IPS-18a (cell line): ENCODE measurements around the gene SFXN3.

ENCODE experiments used
- H3K27ac ChIP-seq: one replicate; pipeline ENCODE4 v1.5.1; 2013; ENCODE audit warnings: low read length
- H3K27me3 ChIP-seq: one replicate; pipeline ENCODE4 v1.6.1; 2013; ENCODE audit warnings: mild to moderate bottlenecking, low read length; ENCODE audit not compliant: control insufficient read depth, insufficient read depth
- H3K36me3 ChIP-seq: one replicate; pipeline ENCODE4 v1.6.1; 2013; ENCODE audit warnings: low read depth, low read length; ENCODE audit not compliant: control insufficient read depth
- H3K4me1 ChIP-seq: one replicate; pipeline ENCODE4 v1.6.1; 2013; ENCODE audit warnings: low read depth, low read length; ENCODE audit not compliant: control insufficient read depth
- H3K4me3 ChIP-seq: one replicate; pipeline ENCODE4 v1.5.1; 2013; ENCODE audit warnings: low read length
- H3K9ac ChIP-seq: one replicate; pipeline ENCODE4 v1.6.1; 2013; ENCODE audit warnings: mild to moderate bottlenecking, low read length, moderate library complexity
- H3K9me3 ChIP-seq: one replicate; pipeline ENCODE4 v1.6.1; 2013; ENCODE audit warnings: low read depth, low read length; ENCODE audit not compliant: control insufficient read depth

The SFXN3 gene

DNA sequence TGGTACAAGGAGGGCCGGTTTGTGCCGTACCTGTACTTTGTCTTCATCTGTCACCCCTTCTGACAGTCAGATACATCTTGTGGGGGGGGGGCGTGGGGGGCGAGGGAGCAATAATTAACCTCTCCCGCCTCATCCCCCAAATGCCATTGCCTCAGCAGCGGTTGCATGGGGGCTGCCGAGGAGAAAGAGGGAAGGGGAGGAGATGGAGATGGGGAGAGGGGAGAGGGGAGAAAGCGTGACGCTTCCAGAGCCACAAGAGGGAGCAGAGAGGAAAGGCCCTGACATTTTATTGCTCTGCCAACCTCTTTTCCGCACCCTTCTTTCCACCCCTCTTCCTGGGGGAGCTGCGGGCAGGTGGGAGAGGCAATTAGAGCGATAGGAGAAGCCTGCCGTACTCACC lies 42.6 kb downstream of the SFXN3 start:
- H3K27me3 ChIP-seq = peaks cover 67% of the 10 kb centered on the region
- no peaks in the 10 kb centered on the region for H3K36me3 ChIP-seq
- H3K4me3 ChIP-seq = no peak overlapping the region
- H3K9me3 ChIP-seq = no peaks in the 10 kb centered on the region
- H3K9ac ChIP-seq = no peak overlapping the region
- no peaks in the 10 kb centered on the region for H3K4me1 ChIP-seq
- H3K27ac ChIP-seq = no peak overlapping the region

DNA sequence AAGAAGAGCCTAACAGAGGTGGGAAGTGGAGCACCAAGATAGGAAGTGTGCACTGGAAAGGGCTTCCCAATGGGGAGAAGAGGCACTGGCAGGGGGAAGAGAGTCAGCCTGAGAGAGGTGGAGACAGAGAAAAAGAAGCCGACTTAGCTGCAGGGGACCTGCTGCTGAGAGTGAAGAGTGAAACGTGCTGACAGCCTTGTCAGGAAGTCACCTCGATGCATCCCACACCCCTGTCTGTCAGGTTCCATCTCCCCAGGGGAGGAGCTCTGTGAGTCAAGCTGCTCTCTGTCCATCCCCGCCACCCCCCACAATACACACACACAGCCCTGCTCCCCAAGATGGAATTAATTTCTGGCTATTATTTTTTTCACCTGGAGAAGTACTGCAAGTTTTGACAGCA lies 44.7 kb downstream of the SFXN3 start:
- no peak overlapping the region for H3K4me3 ChIP-seq
- no peak overlapping the region for H3K9ac ChIP-seq
- H3K4me1 ChIP-seq = no peaks in the 10 kb centered on the region
- H3K9me3 ChIP-seq = no peaks in the 10 kb centered on the region
- H3K36me3 ChIP-seq = no peaks in the 10 kb centered on the region
- H3K27ac ChIP-seq = no peak overlapping the region
- peaks cover 80% of the 10 kb centered on the region for H3K27me3 ChIP-seq

DNA sequence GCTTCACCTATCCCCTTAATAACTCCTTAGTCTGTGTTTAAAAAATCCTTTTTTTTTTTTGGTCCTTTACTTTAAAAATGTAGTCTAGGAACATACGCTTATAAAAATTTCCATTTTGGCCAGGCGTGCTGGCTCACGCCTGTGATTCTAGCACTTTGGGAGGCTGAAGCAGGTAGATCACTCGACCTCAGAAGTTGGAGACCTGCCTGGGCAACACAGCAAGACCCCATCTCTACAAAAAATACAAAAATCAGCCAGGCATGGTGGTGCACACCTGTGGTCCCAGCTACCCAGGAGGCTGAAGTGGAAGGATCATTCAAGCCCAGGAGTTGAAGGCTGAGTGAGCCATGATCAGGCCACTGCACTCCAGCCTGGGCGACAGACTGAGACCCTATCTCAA lies 45.6 kb downstream of the SFXN3 start:
- Histone ChIP-seq H3K9me3 (no peaks in the 10 kb centered on the region), H3K9ac (no peak overlapping the region), H3K4me1 (no peaks in the 10 kb centered on the region), H3K4me3 (no peak overlapping the region), H3K27ac (no peak overlapping the region), H3K36me3 (no peaks in the 10 kb centered on the region), H3K27me3 (peaks cover 80% of the 10 kb centered on the region)

DNA sequence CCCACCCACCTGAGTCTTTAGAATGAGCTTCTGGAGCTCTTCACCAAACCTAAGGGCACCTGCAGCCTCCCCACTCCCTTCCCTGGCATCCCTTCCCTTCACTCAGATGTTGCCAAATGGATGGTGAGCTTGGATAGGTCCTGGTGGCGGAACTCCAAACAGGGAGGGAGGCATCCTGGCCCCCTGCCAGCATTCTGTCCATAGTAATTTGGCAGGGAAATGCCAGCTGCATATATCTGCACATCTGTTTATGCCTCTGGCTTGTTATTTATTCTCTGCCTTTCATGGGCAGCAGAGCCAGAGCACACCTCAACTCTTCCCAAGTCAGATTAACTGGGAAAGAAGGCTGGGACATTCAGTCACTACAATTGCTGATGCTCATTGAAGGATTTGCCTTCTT lies 48.8 kb downstream of the SFXN3 start:
- Histone ChIP-seq H3K9ac (no peak overlapping the region), H3K27me3 (peaks cover 73% of the 10 kb centered on the region), H3K4me1 (no peaks in the 10 kb centered on the region), H3K9me3 (no peaks in the 10 kb centered on the region), H3K4me3 (no peak overlapping the region), H3K36me3 (no peaks in the 10 kb centered on the region), H3K27ac (no peak overlapping the region)

DNA sequence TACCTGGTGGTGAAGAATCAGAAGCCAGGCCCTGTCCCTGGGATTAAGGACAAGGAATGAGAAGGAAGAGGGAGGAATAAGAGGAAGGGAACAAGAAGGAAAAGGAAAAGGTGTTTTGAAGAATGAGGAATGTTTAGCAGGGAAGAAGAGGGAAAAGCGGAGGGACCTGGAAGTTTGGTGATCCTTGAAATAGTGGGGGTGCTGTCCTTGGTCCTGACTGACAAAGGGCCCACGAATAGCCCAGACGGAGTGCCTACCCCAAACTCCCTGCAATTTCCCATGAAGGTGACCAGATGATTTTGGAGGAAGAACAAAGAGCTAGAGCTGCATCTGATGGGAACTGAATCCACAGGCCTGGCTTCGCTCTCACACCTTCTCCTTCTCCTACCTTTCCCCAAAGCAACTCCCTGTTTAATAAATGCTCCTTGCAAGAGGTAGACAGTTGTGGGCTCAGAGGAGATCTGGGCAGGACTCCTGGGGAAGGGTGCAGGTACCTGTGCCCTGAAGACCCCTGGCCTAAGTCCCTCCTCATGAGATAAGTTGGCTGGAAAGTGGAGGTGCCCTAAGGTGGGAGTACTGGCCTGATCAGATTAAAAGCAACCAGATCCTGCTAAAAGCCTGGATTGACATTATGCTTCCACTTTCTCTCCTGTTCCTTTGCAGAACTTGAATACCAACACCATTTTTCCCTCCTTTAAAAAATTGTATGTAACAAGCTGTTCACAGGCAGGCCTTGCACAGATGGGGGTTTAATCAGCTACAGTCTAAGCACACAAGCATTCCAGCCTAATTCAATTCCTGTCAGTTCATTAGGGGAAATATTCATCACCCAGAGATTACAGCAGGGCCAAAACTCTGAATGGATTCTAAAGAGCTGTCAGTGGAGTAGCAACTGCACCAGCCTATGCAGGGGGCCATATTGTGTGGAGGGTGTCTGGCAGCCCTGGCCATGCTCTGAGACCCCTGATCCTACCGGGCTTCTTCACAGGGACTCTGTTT lies 50.2 kb downstream of the SFXN3 start:
- Histone ChIP-seq H3K9me3 (no peaks in the 10 kb centered on the region), H3K36me3 (no peaks in the 10 kb centered on the region), H3K9ac (no peak overlapping the region), H3K4me3 (no peak overlapping the region), H3K27me3 (peaks cover 67% of the 10 kb centered on the region), H3K4me1 (no peaks in the 10 kb centered on the region), H3K27ac (no peak overlapping the region)

DNA sequence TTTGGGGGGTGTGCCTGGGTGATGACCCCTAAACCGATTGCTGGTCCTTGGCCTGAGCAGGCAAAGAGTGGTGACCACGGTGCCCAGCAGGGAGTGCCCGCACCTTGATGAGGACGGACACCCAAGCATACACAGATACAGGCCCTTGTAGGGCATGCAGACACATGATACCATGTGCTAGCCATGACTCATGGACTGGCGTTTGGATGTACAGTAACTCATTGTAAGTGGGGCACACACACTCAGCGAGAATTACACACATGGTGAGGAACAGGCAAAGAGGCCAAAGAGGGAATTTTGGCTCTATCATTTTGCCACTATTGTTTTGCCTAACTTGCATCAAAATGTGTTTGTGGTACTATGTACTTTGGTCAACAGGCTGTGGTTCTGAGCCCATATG lies 54.8 kb downstream of the SFXN3 start:
- no peaks in the 10 kb centered on the region for H3K9me3 ChIP-seq
- peaks cover 57% of the 10 kb centered on the region for H3K27me3 ChIP-seq
- no peak overlapping the region for H3K4me3 ChIP-seq
- no peak overlapping the region for H3K27ac ChIP-seq
- H3K36me3 ChIP-seq = no peaks in the 10 kb centered on the region
- no peak overlapping the region for H3K9ac ChIP-seq
- no peaks in the 10 kb centered on the region for H3K4me1 ChIP-seq

DNA sequence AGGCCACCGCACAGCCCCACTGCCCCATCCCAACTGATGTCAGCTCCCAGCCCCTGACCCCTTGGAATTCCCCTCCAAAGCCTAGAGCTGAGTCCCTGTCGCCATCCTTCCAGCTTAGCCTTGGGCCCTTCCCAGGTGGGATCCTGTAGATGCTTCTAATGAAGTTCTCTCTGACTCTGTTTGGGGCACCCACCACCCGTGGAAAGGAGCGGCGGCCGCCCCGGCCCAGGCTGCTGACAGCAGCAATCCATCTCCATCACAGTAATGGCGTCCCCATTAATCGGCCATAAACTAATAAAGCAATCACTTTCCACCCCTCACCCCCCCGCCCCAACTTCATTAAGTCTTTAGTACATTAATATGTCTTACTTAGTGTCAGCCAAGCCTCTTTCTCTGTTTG lies 56.3 kb downstream of the SFXN3 start:
- Histone ChIP-seq H3K9ac (no peak overlapping the region), H3K27ac (no peak overlapping the region), H3K9me3 (no peaks in the 10 kb centered on the region), H3K4me1 (no peaks in the 10 kb centered on the region), H3K4me3 (no peak overlapping the region), H3K36me3 (no peaks in the 10 kb centered on the region), H3K27me3 (peaks cover 55% of the 10 kb centered on the region)

DNA sequence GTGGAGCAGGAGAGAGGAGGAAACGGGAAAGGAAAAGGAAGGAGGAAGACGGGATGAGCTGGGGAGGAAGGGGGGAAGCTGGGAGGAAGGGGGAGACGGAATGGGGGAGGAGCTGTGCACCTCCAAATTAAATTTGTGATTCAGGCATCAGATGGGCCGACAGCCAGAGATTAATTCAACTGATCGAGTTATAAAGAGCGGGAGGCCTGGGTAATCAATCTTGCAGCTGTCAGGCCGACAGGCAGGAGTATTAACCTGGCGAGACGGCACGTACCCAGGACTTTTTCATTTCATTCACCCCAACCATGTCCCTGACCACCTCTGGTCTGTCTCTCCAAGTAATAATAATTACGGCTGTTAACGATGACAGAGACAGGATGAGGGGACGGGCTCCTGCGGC lies 56.9 kb downstream of the SFXN3 start:
- H3K9me3 ChIP-seq = no peaks in the 10 kb centered on the region
- peaks cover 50% of the 10 kb centered on the region for H3K27me3 ChIP-seq
- no peak overlapping the region for H3K27ac ChIP-seq
- no peak overlapping the region for H3K9ac ChIP-seq
- no peaks in the 10 kb centered on the region for H3K36me3 ChIP-seq
- no peak overlapping the region for H3K4me3 ChIP-seq
- H3K4me1 ChIP-seq = no peaks in the 10 kb centered on the region

DNA sequence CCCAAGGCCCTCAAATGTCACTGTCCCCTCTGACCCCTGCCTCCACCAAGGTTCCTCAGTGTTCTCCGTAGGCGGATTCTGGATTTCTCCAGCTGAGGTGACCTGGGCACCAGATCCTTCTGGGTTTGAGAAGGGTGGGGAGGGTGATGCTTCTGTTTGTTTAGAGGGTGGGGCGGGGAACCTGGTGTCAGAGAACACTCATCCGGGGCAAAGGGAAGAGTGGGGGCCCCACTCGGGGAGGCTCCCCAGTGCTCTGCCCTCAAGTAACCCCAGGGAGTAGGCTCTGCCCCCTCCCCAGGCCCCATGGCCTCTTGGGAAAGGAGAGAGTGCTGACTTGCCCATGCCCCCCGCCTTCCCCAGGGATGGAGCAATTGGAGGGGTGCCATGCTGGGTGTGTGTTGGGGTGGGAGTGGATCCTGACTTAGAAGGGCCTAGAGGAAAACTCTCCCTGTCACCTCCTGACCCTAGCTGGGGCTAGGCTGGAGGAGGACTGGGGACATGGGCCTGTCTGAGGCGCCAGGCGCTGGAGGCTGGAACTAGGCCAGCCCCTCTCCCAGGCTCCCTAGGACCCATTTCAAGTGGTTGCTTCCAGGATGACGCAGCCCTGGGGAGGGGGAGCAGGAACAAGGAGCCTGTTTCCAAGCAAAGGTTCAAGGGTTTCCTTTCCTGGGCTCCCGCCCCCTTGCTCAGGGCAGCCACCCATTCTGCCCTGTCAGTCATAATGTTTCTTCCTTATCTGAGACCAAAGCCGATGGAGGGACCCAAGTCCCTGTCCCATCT lies 58.7 kb downstream of the SFXN3 start:
- no peaks in the 10 kb centered on the region for H3K4me1 ChIP-seq
- H3K9me3 ChIP-seq = no peaks in the 10 kb centered on the region
- H3K9ac ChIP-seq = no peak overlapping the region
- no peaks in the 10 kb centered on the region for H3K36me3 ChIP-seq
- no peak overlapping the region for H3K4me3 ChIP-seq
- H3K27ac ChIP-seq = no peak overlapping the region
- peaks cover 47% of the 10 kb centered on the region for H3K27me3 ChIP-seq

DNA sequence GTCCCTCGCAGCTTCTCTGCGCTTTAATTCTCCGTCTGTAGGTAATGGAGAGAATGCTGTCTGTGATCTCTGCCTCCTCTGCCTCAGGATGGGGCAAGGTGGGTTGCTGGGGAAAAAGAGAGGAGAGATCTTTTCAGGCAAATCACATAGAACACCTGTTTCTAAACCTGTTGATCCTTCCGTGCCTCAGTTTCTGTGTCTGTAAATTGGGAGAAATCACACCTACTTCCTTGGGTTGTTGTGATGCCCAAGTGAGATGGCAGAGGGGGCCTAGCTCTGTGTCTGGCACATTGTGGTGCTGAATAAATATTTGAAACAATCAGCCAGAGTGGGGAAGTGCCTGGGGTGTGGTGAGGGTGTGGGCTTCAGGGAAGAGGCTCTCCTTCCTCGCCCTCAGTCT lies 59.6 kb downstream of the SFXN3 start:
- Histone ChIP-seq H3K9ac (no peak overlapping the region), H3K4me3 (no peak overlapping the region), H3K27me3 (peaks cover 39% of the 10 kb centered on the region), H3K36me3 (no peaks in the 10 kb centered on the region), H3K9me3 (no peaks in the 10 kb centered on the region), H3K4me1 (peaks cover 4% of the 10 kb centered on the region), H3K27ac (no peak overlapping the region)
